Measurements from ENCODE around the gene NPIPB13. TPM values are rescaled to one million over a fixed set of nuclear protein-coding genes. Genes with fewer than 3 reads are reported as not detected.

Gene NPIPB13
- total and polyA plus RNA-seq, 2 donors: 3.7 to 3.8 TPM

Small RNA genes lying within 50 kb of the gene (small RNA-seq; reads per million reads assigned to genes)
- not detected for gene AC106782.4

Other genes with a start within 250 kb of the NPIPB13 start
- gene DOC2A, start 237.5 kb downstream of the NPIPB13 start, total RNA-seq: 0.32 TPM
- 0.53 TPM for gene DOC2A, start 237.5 kb downstream of the NPIPB13 start, polyA plus RNA-seq
- gene C16orf92, start 225.3 kb downstream of the NPIPB13 start, total RNA-seq: not detected
- gene C16orf92, start 225.3 kb downstream of the NPIPB13 start, polyA plus RNA-seq: not detected
- 0.32 TPM for gene TLCD3B, start 217.2 kb downstream of the NPIPB13 start, total RNA-seq
- gene TLCD3B, start 217.2 kb downstream of the NPIPB13 start, polyA plus RNA-seq: 0.22 TPM
- 126 TPM for gene ALDOA, start 182.7 kb downstream of the NPIPB13 start, total RNA-seq
- 1,530 TPM for gene ALDOA, start 182.7 kb downstream of the NPIPB13 start, polyA plus RNA-seq
- gene PPP4C, start 172.5 kb downstream of the NPIPB13 start, total RNA-seq: 56.2 TPM
- 93.8 TPM for gene PPP4C, start 172.5 kb downstream of the NPIPB13 start, polyA plus RNA-seq
- 0.79 TPM for gene TBX6, start 156.6 kb downstream of the NPIPB13 start, total RNA-seq
- gene TBX6, start 156.6 kb downstream of the NPIPB13 start, polyA plus RNA-seq: 2.2 TPM
- gene YPEL3, start 152.3 kb downstream of the NPIPB13 start, total RNA-seq: 16.5 TPM
- gene YPEL3, start 152.3 kb downstream of the NPIPB13 start, polyA plus RNA-seq: 117 TPM
- gene GDPD3, start 134.9 kb downstream of the NPIPB13 start, total RNA-seq: 4.6 TPM
- gene GDPD3, start 134.9 kb downstream of the NPIPB13 start, polyA plus RNA-seq: 5.1 TPM
- 14.6 TPM for gene MAPK3, start 125.3 kb downstream of the NPIPB13 start, total RNA-seq
- gene MAPK3, start 125.3 kb downstream of the NPIPB13 start, polyA plus RNA-seq: 120 TPM
- 9.6 TPM for gene CORO1A, start 64.9 kb downstream of the NPIPB13 start, total RNA-seq
- gene CORO1A, start 64.9 kb downstream of the NPIPB13 start, polyA plus RNA-seq: 37.2 TPM
- gene BOLA2B, start 54.8 kb downstream of the NPIPB13 start, total RNA-seq: 10.2 TPM
- gene BOLA2B, start 54.8 kb downstream of the NPIPB13 start, polyA plus RNA-seq: 97.5 TPM
- 15.4 TPM for gene SLX1A, start 54.6 kb downstream of the NPIPB13 start, total RNA-seq
- gene SLX1A, start 54.6 kb downstream of the NPIPB13 start, polyA plus RNA-seq: 42.7 TPM
- gene SULT1A3, start 49.2 kb downstream of the NPIPB13 start, total RNA-seq: 3.2 TPM
- 7.5 TPM for gene SULT1A3, start 49.2 kb downstream of the NPIPB13 start, polyA plus RNA-seq
- gene CD2BP2, start 106.8 kb upstream of the NPIPB13 start, total RNA-seq: 20.0 TPM
- 50.2 TPM for gene CD2BP2, start 106.8 kb upstream of the NPIPB13 start, polyA plus RNA-seq
- 18.9 TPM for gene TBC1D10B, start 122.0 kb upstream of the NPIPB13 start, total RNA-seq
- 29.5 TPM for gene TBC1D10B, start 122.0 kb upstream of the NPIPB13 start, polyA plus RNA-seq
- 165 TPM for gene MYL11, start 126.3 kb upstream of the NPIPB13 start, total RNA-seq
- gene MYL11, start 126.3 kb upstream of the NPIPB13 start, polyA plus RNA-seq: 1.4 TPM
- 0.37 TPM for gene SEPTIN1, start 134.1 kb upstream of the NPIPB13 start, total RNA-seq
- 3.5 TPM for gene SEPTIN1, start 134.1 kb upstream of the NPIPB13 start, polyA plus RNA-seq
- 6.7 TPM for gene ZNF48, start 146.9 kb upstream of the NPIPB13 start, total RNA-seq
- gene ZNF48, start 146.9 kb upstream of the NPIPB13 start, polyA plus RNA-seq: 10.2 TPM
- 5.2 TPM for gene ZNF771, start 159.1 kb upstream of the NPIPB13 start, total RNA-seq
- gene ZNF771, start 159.1 kb upstream of the NPIPB13 start, polyA plus RNA-seq: 18.6 TPM
- gene DCTPP1, start 181.6 kb upstream of the NPIPB13 start, total RNA-seq: 8.0 TPM
- 36.7 TPM for gene DCTPP1, start 181.6 kb upstream of the NPIPB13 start, polyA plus RNA-seq
- 7.1 TPM for gene SEPHS2, start 197.4 kb upstream of the NPIPB13 start, total RNA-seq
- 45.8 TPM for gene SEPHS2, start 197.4 kb upstream of the NPIPB13 start, polyA plus RNA-seq
- gene ITGAL, start 224.3 kb upstream of the NPIPB13 start, total RNA-seq: 4.1 TPM
- gene ITGAL, start 224.3 kb upstream of the NPIPB13 start, polyA plus RNA-seq: 1.8 TPM